HepG2 (cell line): ENCODE data around the gene C2orf49. TPM values are rescaled to one million over a fixed set of nuclear protein-coding genes. Genes with fewer than 3 reads are reported as not detected.

ENCODE experiments used
- ELF1 ChIP-seq: sonication (generic); formaldehyde crosslinking; IDR thresholded peaks from 2 replicates; pipeline ENCODE4 v1.4.0; 2020; ENCODE audit warnings: missing genetic modification reagents
- MYC ChIP-seq: sonication (generic); formaldehyde crosslinking; IDR thresholded peaks from 2 replicates; pipeline ENCODE4 v1.9.0; 2021; ENCODE audit warnings: missing genetic modification reagents, borderline replicate concordance
- NKX3-1 ChIP-seq: sonication (generic); formaldehyde crosslinking; IDR thresholded peaks from 2 replicates; pipeline ENCODE4 v1.5.0; 2020; ENCODE audit warnings: missing genetic modification reagents
- RFX5 ChIP-seq: IDR thresholded peaks from 2 replicates; pipeline ENCODE4 v1.6.1; 2011; ENCODE audit warnings: low read depth, low read length, improper control_type of control experiment
- SALL1 ChIP-seq: sonication (generic); formaldehyde crosslinking; IDR thresholded peaks from 2 replicates; pipeline ENCODE4 v1.8.0; 2022; ENCODE audit warnings: mild to moderate bottlenecking, missing genetic modification reagents
- ZNF354B ChIP-seq: sonication (generic); formaldehyde crosslinking; IDR thresholded peaks from 2 replicates; pipeline ENCODE4 v1.8.0; 2022; ENCODE audit warnings: mild to moderate bottlenecking, missing genetic modification reagents
- ZNF598 ChIP-seq: sonication (generic); formaldehyde crosslinking; IDR thresholded peaks from 2 replicates; pipeline ENCODE4 v1.5.1; 2020; ENCODE audit warnings: mild to moderate bottlenecking, missing genetic modification reagents, borderline replicate concordance
- ZNF83 ChIP-seq: sonication (generic); formaldehyde crosslinking; IDR thresholded peaks from 2 replicates; pipeline ENCODE4 v1.4.0; 2020; ENCODE audit warnings: missing genetic modification reagents, mild to moderate bottlenecking, borderline replicate concordance
- polyA plus RNA-seq, 8 experiments: library from polyadenylated mRNA; depleted of rRNA in 3 of 8; stranded (reverse) in 7 of 8; unstranded in 1 of 8; fragments of >200 nt; fragmentation: Illumina TruSeq in 4 of 8; extraction: Trizol in 4 of 8; gene quantifications; 2 replicates each; pipeline versions ENCODE4 v1.2.1 to v1.2.3, GENCODE V29; 2011 to 2016; ENCODE audit warnings: low read depth in 4 of 8, missing spikeins in 1 of 8, mixed read lengths in 1 of 8; ENCODE audit not compliant: insufficient read depth in 1 of 8
- total RNA-seq, 5 experiments: library from RNA; depleted of rRNA; stranded (reverse); fragments of >200 nt; fragmentation: Illumina TruSeq; extraction: Trizol; gene quantifications; 2 replicates each; pipeline ENCODE4 v1.2.3, GENCODE V29; 2016; ENCODE audit warnings: low read depth in 1 of 5
- TF ChIP-seq, protein P1 (sequence below): conservative IDR thresholded peaks from 2 replicates; pipeline ENCODE4 v1.6.1; 2018; ENCODE audit warnings: missing genetic modification reagents
- TF ChIP-seq, protein P2 (sequence below): sonication (generic); formaldehyde crosslinking; IDR thresholded peaks from 2 replicates; pipeline ENCODE4 v1.5.0; 2020; ENCODE audit warnings: missing genetic modification reagents
- TF ChIP-seq, protein P3 (sequence below): sonication (generic); formaldehyde crosslinking; IDR thresholded peaks from 2 replicates; pipeline ENCODE4 v1.4.0; 2020; ENCODE audit warnings: missing genetic modification reagents, borderline replicate concordance
- TF ChIP-seq, protein P4 (sequence below): sonication (generic); formaldehyde crosslinking; IDR thresholded peaks from 2 replicates; pipeline ENCODE4 v1.5.1; 2020; ENCODE audit warnings: missing genetic modification reagents, mild to moderate bottlenecking, borderline replicate concordance
- TF ChIP-seq, protein P5 (sequence below): sonication (generic); formaldehyde crosslinking; IDR thresholded peaks from 2 replicates; pipeline ENCODE4 v1.9.0; 2021; ENCODE audit warnings: missing genetic modification reagents, borderline replicate concordance
- TF ChIP-seq, protein P6 (sequence below): sonication (generic); formaldehyde crosslinking; IDR thresholded peaks from 2 replicates; pipeline ENCODE4 v1.5.0; 2020; ENCODE audit warnings: missing genetic modification reagents

The C2orf49 gene
- total and polyA plus RNA-seq, 2 of the 13 experiments (the other 11 are each of a cell fraction or from before 2014, with no cell fraction given): 24.7 to 28.8 TPM

DNA sequence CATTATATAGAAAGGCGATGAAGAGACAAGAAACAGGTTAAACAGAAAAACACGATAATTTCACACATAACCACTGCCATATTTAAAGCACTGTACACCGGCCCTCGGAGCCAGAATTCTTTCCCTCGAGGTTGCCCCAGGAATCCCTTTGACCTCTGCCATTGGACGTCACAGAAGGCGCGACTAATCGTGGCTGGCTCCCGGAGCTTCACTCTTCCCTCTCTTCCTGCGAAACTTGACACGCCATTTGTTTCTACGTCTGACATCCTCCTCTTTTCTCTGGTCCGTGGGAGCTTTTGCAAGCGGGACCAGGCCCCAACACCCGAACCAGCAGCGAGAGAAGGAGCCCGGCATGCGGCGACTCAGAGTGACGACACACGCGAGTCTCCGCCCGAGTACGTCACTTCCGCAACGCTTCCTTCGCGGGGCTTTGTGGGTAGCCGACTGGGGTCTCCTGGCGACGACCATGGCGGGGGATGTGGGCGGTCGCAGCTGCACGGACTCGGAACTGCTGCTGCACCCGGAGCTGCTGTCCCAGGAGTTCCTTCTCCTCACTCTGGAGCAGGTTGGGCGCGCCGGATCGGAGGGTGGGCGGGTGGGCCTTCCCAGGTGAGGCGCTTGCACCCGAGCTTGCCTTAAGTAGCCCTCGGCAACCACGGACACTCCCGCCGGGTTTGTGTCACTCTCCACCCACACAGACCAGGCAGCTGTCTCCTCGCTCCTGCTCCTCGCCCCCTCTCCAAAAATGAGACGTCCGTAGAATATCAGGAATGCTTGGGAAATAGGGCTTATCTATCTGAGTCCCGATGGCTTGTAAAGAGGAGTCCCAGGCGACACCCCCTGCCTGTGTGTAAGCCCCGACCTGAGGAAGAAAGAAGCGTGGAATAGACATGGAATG is at the start of gene C2orf49 (continued):
- TF ChIP-seq, protein P1, sequence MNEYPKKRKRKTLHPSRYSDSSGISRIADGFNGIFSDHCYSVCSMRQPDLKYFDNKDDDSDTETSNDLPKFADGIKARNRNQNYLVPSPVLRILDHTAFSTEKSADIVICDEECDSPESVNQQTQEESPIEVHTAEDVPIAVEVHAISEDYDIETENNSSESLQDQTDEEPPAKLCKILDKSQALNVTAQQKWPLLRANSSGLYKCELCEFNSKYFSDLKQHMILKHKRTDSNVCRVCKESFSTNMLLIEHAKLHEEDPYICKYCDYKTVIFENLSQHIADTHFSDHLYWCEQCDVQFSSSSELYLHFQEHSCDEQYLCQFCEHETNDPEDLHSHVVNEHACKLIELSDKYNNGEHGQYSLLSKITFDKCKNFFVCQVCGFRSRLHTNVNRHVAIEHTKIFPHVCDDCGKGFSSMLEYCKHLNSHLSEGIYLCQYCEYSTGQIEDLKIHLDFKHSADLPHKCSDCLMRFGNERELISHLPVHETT: peak; percentile 75; the same call in 1 of the 2 replicates
- peak; percentile 86 for TF ChIP-seq ZNF598 (CRISPR knock-in tag)
- TF ChIP-seq NKX3-1 (CRISPR knock-in tag): no peak
- TF ChIP-seq, protein P2, sequence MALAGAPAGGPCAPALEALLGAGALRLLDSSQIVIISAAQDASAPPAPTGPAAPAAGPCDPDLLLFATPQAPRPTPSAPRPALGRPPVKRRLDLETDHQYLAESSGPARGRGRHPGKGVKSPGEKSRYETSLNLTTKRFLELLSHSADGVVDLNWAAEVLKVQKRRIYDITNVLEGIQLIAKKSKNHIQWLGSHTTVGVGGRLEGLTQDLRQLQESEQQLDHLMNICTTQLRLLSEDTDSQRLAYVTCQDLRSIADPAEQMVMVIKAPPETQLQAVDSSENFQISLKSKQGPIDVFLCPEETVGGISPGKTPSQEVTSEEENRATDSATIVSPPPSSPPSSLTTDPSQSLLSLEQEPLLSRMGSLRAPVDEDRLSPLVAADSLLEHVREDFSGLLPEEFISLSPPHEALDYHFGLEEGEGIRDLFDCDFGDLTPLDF (CRISPR knock-in tag): no peak
- 0 out of 2 replicates have a peak, but pooled peaks have one; percentile 72 for TF ChIP-seq ZNF354B
- TF ChIP-seq RFX5: peak; percentile 73
- TF ChIP-seq, protein P3, sequence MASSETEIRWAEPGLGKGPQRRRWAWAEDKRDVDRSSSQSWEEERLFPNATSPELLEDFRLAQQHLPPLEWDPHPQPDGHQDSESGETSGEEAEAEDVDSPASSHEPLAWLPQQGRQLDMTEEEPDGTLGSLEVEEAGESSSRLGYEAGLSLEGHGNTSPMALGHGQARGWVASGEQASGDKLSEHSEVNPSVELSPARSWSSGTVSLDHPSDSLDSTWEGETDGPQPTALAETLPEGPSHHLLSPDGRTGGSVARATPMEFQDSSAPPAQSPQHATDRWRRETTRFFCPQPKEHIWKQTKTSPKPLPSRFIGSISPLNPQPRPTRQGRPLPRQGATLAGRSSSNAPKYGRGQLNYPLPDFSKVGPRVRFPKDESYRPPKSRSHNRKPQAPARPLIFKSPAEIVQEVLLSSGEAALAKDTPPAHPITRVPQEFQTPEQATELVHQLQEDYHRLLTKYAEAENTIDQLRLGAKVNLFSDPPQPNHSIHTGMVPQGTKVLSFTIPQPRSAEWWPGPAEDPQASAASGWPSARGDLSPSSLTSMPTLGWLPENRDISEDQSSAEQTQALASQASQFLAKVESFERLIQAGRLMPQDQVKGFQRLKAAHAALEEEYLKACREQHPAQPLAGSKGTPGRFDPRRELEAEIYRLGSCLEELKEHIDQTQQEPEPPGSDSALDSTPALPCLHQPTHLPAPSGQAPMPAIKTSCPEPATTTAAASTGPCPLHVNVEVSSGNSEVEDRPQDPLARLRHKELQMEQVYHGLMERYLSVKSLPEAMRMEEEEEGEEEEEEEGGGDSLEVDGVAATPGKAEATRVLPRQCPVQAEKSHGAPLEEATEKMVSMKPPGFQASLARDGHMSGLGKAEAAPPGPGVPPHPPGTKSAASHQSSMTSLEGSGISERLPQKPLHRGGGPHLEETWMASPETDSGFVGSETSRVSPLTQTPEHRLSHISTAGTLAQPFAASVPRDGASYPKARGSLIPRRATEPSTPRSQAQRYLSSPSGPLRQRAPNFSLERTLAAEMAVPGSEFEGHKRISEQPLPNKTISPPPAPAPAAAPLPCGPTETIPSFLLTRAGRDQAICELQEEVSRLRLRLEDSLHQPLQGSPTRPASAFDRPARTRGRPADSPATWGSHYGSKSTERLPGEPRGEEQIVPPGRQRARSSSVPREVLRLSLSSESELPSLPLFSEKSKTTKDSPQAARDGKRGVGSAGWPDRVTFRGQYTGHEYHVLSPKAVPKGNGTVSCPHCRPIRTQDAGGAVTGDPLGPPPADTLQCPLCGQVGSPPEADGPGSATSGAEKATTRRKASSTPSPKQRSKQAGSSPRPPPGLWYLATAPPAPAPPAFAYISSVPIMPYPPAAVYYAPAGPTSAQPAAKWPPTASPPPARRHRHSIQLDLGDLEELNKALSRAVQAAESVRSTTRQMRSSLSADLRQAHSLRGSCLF (CRISPR knock-in tag): no peak
- TF ChIP-seq MYC (CRISPR knock-in tag): peak; percentile 83; the same call in 1 of the 2 replicates
- TF ChIP-seq SALL1 (CRISPR knock-in tag): 0 out of 2 replicates have a peak, but pooled peaks have one; percentile 80
- TF ChIP-seq, protein P4, sequence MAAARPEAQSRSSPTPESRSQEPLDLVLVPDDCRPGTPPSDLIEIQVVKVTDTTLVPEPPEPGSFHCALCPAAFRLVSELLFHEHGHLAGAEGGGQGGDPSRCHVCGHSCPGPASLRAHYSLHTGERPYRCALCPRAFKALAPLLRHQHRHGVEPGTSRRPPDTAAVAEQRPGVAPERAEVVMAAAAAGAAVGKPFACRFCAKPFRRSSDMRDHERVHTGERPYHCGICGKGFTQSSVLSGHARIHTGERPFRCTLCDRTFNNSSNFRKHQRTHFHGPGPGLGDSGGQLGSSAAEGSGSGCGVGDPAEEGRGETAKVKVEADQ (CRISPR knock-in tag): peak; percentile 88
- peak; percentile 85 for TF ChIP-seq ELF1 (CRISPR knock-in tag)
- TF ChIP-seq, protein P5, sequence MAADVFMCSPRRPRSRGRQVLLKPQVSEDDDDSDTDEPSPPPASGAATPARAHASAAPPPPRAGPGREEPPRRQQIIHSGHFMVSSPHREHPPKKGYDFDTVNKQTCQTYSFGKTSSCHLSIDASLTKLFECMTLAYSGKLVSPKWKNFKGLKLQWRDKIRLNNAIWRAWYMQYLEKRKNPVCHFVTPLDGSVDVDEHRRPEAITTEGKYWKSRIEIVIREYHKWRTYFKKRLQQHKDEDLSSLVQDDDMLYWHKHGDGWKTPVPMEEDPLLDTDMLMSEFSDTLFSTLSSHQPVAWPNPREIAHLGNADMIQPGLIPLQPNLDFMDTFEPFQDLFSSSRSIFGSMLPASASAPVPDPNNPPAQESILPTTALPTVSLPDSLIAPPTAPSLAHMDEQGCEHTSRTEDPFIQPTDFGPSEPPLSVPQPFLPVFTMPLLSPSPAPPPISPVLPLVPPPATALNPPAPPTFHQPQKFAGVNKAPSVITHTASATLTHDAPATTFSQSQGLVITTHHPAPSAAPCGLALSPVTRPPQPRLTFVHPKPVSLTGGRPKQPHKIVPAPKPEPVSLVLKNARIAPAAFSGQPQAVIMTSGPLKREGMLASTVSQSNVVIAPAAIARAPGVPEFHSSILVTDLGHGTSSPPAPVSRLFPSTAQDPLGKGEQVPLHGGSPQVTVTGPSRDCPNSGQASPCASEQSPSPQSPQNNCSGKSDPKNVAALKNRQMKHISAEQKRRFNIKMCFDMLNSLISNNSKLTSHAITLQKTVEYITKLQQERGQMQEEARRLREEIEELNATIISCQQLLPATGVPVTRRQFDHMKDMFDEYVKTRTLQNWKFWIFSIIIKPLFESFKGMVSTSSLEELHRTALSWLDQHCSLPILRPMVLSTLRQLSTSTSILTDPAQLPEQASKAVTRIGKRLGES: no peak
- no peak for TF ChIP-seq ZNF83
- TF ChIP-seq, protein P6, sequence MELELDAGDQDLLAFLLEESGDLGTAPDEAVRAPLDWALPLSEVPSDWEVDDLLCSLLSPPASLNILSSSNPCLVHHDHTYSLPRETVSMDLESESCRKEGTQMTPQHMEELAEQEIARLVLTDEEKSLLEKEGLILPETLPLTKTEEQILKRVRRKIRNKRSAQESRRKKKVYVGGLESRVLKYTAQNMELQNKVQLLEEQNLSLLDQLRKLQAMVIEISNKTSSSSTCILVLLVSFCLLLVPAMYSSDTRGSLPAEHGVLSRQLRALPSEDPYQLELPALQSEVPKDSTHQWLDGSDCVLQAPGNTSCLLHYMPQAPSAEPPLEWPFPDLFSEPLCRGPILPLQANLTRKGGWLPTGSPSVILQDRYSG (CRISPR knock-in tag): 0 out of 2 replicates have a peak, but pooled peaks have one; percentile 49
